H9 (cell line): ENCODE results near the gene ENOX1. TPM values are rescaled to one million over a fixed set of nuclear protein-coding genes. Genes with fewer than 3 reads are reported as not detected.

Experiments
- DNase-seq: peaks from one replicate; pipeline ENCODE4 v3.0.0-alpha.2; 2017
- H2AFZ ChIP-seq: one replicate; pipeline ENCODE4 v1.6.1; 2013; ENCODE audit warnings: mild to moderate bottlenecking, low read length, control low read depth, moderate library complexity
- H2AK5ac ChIP-seq: 2 replicates; pipeline ENCODE4 v1.6.1; 2013; ENCODE audit warnings: low read length, control low read depth, mixed read lengths; ENCODE audit not compliant: insufficient read length
- H2BK120ac ChIP-seq: one replicate; pipeline ENCODE4 v1.6.1; 2013; ENCODE audit warnings: low read depth, mild to moderate bottlenecking, low read length, control low read depth, inconsistent platforms; ENCODE audit not compliant: poor library complexity, severe bottlenecking
- H2BK12ac ChIP-seq: 2 replicates; pipeline ENCODE4 v1.6.1; 2013; ENCODE audit warnings: low read length, control low read depth, mixed read lengths, low read depth; ENCODE audit not compliant: insufficient read length
- H2BK15ac ChIP-seq: 2 replicates; pipeline ENCODE4 v1.6.1; 2013; ENCODE audit warnings: low read depth, low read length, control low read depth
- H2BK20ac ChIP-seq: one replicate; pipeline ENCODE4 v1.6.1; 2013; ENCODE audit warnings: low read depth, mild to moderate bottlenecking, low read length, control low read depth, inconsistent platforms; ENCODE audit not compliant: poor library complexity, severe bottlenecking
- H2BK5ac ChIP-seq: 2 replicates; pipeline ENCODE4 v1.6.1; 2013; ENCODE audit warnings: low read length, control low read depth, mixed read lengths; ENCODE audit not compliant: insufficient read length
- H3K14ac ChIP-seq: 2 replicates; pipeline ENCODE4 v1.6.1; 2013; ENCODE audit warnings: low read length, control low read depth; ENCODE audit not compliant: insufficient read depth
- H3K18ac ChIP-seq: 2 replicates; pipeline ENCODE4 v1.6.1; 2013; ENCODE audit warnings: low read depth, mild to moderate bottlenecking, mixed read lengths, low read length, control low read depth; ENCODE audit not compliant: insufficient read length
- H3K23ac ChIP-seq: 2 replicates; pipeline ENCODE4 v1.6.1; 2013; ENCODE audit warnings: low read length, control low read depth, mixed read lengths, low read depth; ENCODE audit not compliant: insufficient read length
- H3K23me2 ChIP-seq: 2 replicates; pipeline ENCODE4 v1.6.1; 2013; ENCODE audit warnings: low read depth, mild to moderate bottlenecking, mixed read lengths, low read length, control low read depth; ENCODE audit not compliant: insufficient read length, poor library complexity, severe bottlenecking
- H3K27ac ChIP-seq: 2 replicates; pipeline ENCODE4 v1.5.1; 2013; ENCODE audit warnings: low read length, control low read depth, mixed read lengths, low read depth; ENCODE audit not compliant: insufficient read length
- H3K27me3 ChIP-seq: 2 replicates; pipeline ENCODE4 v1.6.1; 2013; ENCODE audit warnings: low read length, control low read depth, inconsistent platforms; ENCODE audit not compliant: insufficient read depth
- H3K4ac ChIP-seq: 2 replicates; pipeline ENCODE4 v1.6.1; 2013; ENCODE audit warnings: low read depth, mild to moderate bottlenecking, control low read depth, inconsistent platforms, low read length, moderate library complexity
- H3K4me1 ChIP-seq: 2 replicates; pipeline ENCODE4 v1.6.1; 2013; ENCODE audit warnings: low read length, control low read depth, inconsistent platforms; ENCODE audit not compliant: insufficient read depth
- H3K4me2 ChIP-seq: 2 replicates; pipeline ENCODE4 v1.6.1; 2013; ENCODE audit warnings: low read length, control low read depth, mixed read lengths; ENCODE audit not compliant: insufficient read length, insufficient read depth
- H3K56ac ChIP-seq: 2 replicates; pipeline ENCODE4 v1.6.1; 2013; ENCODE audit warnings: low read depth, mild to moderate bottlenecking, mixed read lengths, low read length, control low read depth; ENCODE audit not compliant: insufficient read length
- H3K79me1 ChIP-seq: 2 replicates; pipeline ENCODE4 v1.6.1; 2013; ENCODE audit warnings: low read depth, mild to moderate bottlenecking, moderate library complexity, low read length, control low read depth, inconsistent platforms; ENCODE audit not compliant: insufficient read depth, poor library complexity, severe bottlenecking
- H3K79me2 ChIP-seq: 2 replicates; pipeline ENCODE4 v1.6.1; 2013; ENCODE audit warnings: low read length, control low read depth, inconsistent platforms; ENCODE audit not compliant: insufficient read depth
- H3K9ac ChIP-seq: 2 replicates; pipeline ENCODE4 v1.6.1; 2013; ENCODE audit warnings: low read length, control low read depth, mixed read lengths; ENCODE audit not compliant: insufficient read length; ENCODE audit errors: extremely low read depth
- H3K9me3 ChIP-seq: one replicate; pipeline ENCODE4 v1.6.1; 2013; ENCODE audit warnings: low read depth, low read length, inconsistent platforms; ENCODE audit not compliant: control insufficient read depth
- H3T11ph ChIP-seq: one replicate; pipeline ENCODE4 v1.6.1; 2013; ENCODE audit warnings: mild to moderate bottlenecking, low read length, control low read depth, inconsistent platforms
- H4K20me1 ChIP-seq: one replicate; pipeline ENCODE4 v1.6.1; 2013; ENCODE audit not compliant: control insufficient read depth, insufficient read length, insufficient read depth
- H4K5ac ChIP-seq: 2 replicates; pipeline ENCODE4 v1.6.1; 2013; ENCODE audit warnings: low read depth, mild to moderate bottlenecking, mixed read lengths, low read length, control low read depth; ENCODE audit not compliant: insufficient read length
- H4K8ac ChIP-seq: replicated peaks from 2 replicates; pipeline ENCODE4 v1.6.1; 2013; ENCODE audit warnings: low read length, control low read depth, mixed read lengths, low read depth; ENCODE audit not compliant: insufficient read length
- H4K91ac ChIP-seq: 2 replicates; pipeline ENCODE4 v1.6.1; 2013; ENCODE audit warnings: low read depth, mild to moderate bottlenecking, moderate library complexity, mixed read lengths, low read length, control low read depth; ENCODE audit not compliant: insufficient read length
- H3K27ac Mint-ChIP-seq, 3 experiments: 2 replicates in 2 of 3; 3 replicates in 1 of 3; pipeline ENCODE4 v1.8.0; 2020 to 2021; ENCODE audit warnings: mixed read lengths in 3 of 3, mild to moderate bottlenecking in 1 of 3, moderate library complexity in 1 of 3
- H3K27me3 Mint-ChIP-seq: 2 replicates; pipeline ENCODE4 v1.8.0; 2021; ENCODE audit warnings: low read depth, mild to moderate bottlenecking, moderate library complexity, mixed read lengths
- H3K36me3 Mint-ChIP-seq, 3 experiments: 2 replicates in 2 of 3; 3 replicates in 1 of 3; pipeline ENCODE4 v1.8.0; 2020 to 2021; ENCODE audit warnings: low read depth in 3 of 3, mixed read lengths in 3 of 3; ENCODE audit not compliant: insufficient read depth in 1 of 3
- H3K4me1 Mint-ChIP-seq, 2 experiments: 2 replicates each; pipeline ENCODE4 v1.8.0; 2020; ENCODE audit warnings: mixed read lengths in 2 of 2
- H3K4me3 Mint-ChIP-seq, 2 experiments: 2 replicates in 1 of 2; 3 replicates in 1 of 2; pipeline ENCODE4 v1.8.0; 2020 to 2021; ENCODE audit warnings: mild to moderate bottlenecking in 2 of 2, mixed read lengths in 2 of 2, moderate library complexity in 1 of 2
- H3K9me3 Mint-ChIP-seq, 2 experiments: 2 replicates in 1 of 2; 3 replicates in 1 of 2; pipeline ENCODE4 v1.8.0; 2020; ENCODE audit warnings: mild to moderate bottlenecking in 2 of 2, mixed read lengths in 2 of 2, moderate library complexity in 1 of 2
- CTCF ChIP-seq: fragments of 200-600 bp; sonication (generic); conservative IDR thresholded peaks from 3 replicates; pipeline ENCODE4 v1.8.0; 2021; ENCODE audit warnings: antibody characterized with exemption, mild to moderate bottlenecking
- WGBS: extraction: QIAGEN DNeasy Blood & Tissue Kit; methylation state at CpG from one replicate; pipeline ENCODE4 v1.1.7; 2013; ENCODE audit warnings: missing lambda C conversion rate, low lambda C conversion rate, mixed read lengths; ENCODE audit not compliant: insufficient read length; ENCODE audit errors: extremely low coverage; 5-methylcytosine and 5-hydroxymethylcytosine counted together
- total RNA-seq: library from RNA; stranded (reverse); gene quantifications from 2 replicates; pipeline ENCODE4 v1.2.1, GENCODE V29; 2021

The ENOX1 gene
- total RNA-seq, 1 experiment from 2014 or later: 0.24 TPM

- H4K5ac ChIP-seq: no peak overlapping the region
- H3K27me3 ChIP-seq: no peaks in the 10 kb centered on the region
- H3K9ac ChIP-seq: no peak overlapping the region
- H4K91ac ChIP-seq: no peak overlapping the region
- H3K9me3 Mint-ChIP-seq: no peaks in the 10 kb centered on the region
- peaks cover 3% of the 10 kb centered on the region; the same call in 1 of the 2 replicates for H3K27me3 Mint-ChIP-seq
- no peak overlapping the region for H3K4me3 Mint-ChIP-seq
- H3K14ac ChIP-seq: no peak overlapping the region
- H3K4me1 ChIP-seq: no peaks in the 10 kb centered on the region
- H2BK15ac ChIP-seq: no peak overlapping the region
- H3K56ac ChIP-seq: no peak overlapping the region
- H3K79me2 ChIP-seq: no peaks in the 10 kb centered on the region
- H2BK20ac ChIP-seq: no peak overlapping the region
- H3K4me2 ChIP-seq: no peak overlapping the region
- DNase-seq: no peak
- no peaks in the 10 kb centered on the region for H3K4me1 Mint-ChIP-seq
- H3K23ac ChIP-seq: no peak overlapping the region
- no peak overlapping the region for H3T11ph ChIP-seq
- H2BK12ac ChIP-seq: no peak overlapping the region
- no CpG with 5 or more reads among the region's 1 CpG for WGBS
- H4K8ac ChIP-seq: no peak overlapping the region
- no peak overlapping the region for H3K27ac ChIP-seq
- H2BK120ac ChIP-seq: no peak overlapping the region
- no peaks in the 10 kb centered on the region for H3K36me3 Mint-ChIP-seq
- no peak overlapping the region for H2AFZ ChIP-seq
- no peaks in the 10 kb centered on the region for H3K9me3 ChIP-seq
- no peaks in the 10 kb centered on the region for H3K23me2 ChIP-seq
- H3K27ac Mint-ChIP-seq: no peak overlapping the region
- no peak for TF ChIP-seq CTCF
- H2AK5ac ChIP-seq: no peak overlapping the region
- H3K79me1 ChIP-seq: no peaks in the 10 kb centered on the region
- H3K4ac ChIP-seq: no peak overlapping the region
- H3K18ac ChIP-seq: no peak overlapping the region
- no peak overlapping the region for H2BK5ac ChIP-seq
- H4K20me1 ChIP-seq: no peaks in the 10 kb centered on the region
Measured at GRCh38 chr13:43653980-43654379, 132.8 kb downstream of the ENOX1 start.
